ENCODE results near the gene TMEM101. TPM values are rescaled to one million over a fixed set of nuclear protein-coding genes. Genes with fewer than 3 reads are reported as not detected.

TMEM101 gene
- polyA plus RNA-seq, 1 of the 3 experiments (the other 2 are of a cell fraction), result 62.9 TPM

GRCh38 chr17:43992641-43993040 is 22.1 kb downstream of the TMEM101 start:
- ChIA-PET POLR2A (no interaction called here), CTCF (interaction anchor here (1.0 to 31.1 kb wide), 4 partner anchors 31 to 146 kb away, joined by 3 to 638 read pairs (median 4); partner anchors contain the start of gene PPY)
- no peak overlapping the region for H3K4me3 ChIP-seq (ENCODE audit: low read depth in 2 of 2, low read length in 1 of 2)
- no peak for DNase-seq
- no peak overlapping the region for H3K27ac ChIP-seq (ENCODE audit: low read depth in 2 of 2, low read length in 1 of 2)
- H2AFZ ChIP-seq (ENCODE audit: low read depth), result no peak overlapping the region
- H3F3A ChIP-seq (replicated peaks; ENCODE audit: insufficient read depth), result no peaks in the 10 kb centered on the region
- H3K79me2 ChIP-seq (ENCODE audit: insufficient read depth), result no peaks in the 10 kb centered on the region
- no peaks in the 10 kb centered on the region for H3K9me2 ChIP-seq
- no peak overlapping the region for H3K9ac ChIP-seq
- H3K9me3 ChIP-seq, result no peaks in the 10 kb centered on the region
- no peaks in the 10 kb centered on the region for H3K36me3 ChIP-seq (replicated peaks in 1 of 2; ENCODE audit: control insufficient read depth in 1 of 2, insufficient read depth in 2 of 2, low read length in 1 of 2)
- peaks cover 0 to 3% of the 10 kb centered on the region in 2 experiments; a peak in 1 of 4 replicates for H3K4me1 ChIP-seq (ENCODE audit: control insufficient read depth in 1 of 2, insufficient read depth in 2 of 2, low read depth in 1 of 2, low read length in 1 of 2)
- no peaks in the 10 kb centered on the region for H4K20me1 ChIP-seq (ENCODE audit: insufficient read depth)
- no peaks in the 10 kb centered on the region for H3K27me3 ChIP-seq (ENCODE audit: insufficient read depth)
- 95% methylated on average over 14 of the region's 14 CpGs for WGBS (ENCODE audit: low lambda C conversion rate)
- H3K4me2 ChIP-seq, result no peak overlapping the region
- no peak for TF ChIP-seq NRF1 (IDR thresholded peaks at IDR 0.05; ENCODE audit: low read depth, low read length)
- TF ChIP-seq, protein P1, sequence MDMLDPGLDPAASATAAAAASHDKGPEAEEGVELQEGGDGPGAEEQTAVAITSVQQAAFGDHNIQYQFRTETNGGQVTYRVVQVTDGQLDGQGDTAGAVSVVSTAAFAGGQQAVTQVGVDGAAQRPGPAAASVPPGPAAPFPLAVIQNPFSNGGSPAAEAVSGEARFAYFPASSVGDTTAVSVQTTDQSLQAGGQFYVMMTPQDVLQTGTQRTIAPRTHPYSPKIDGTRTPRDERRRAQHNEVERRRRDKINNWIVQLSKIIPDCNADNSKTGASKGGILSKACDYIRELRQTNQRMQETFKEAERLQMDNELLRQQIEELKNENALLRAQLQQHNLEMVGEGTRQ (IDR thresholded peaks at IDR 0.05; ENCODE audit: borderline replicate concordance, low read depth, low read length), result no peak
- TF ChIP-seq FOXM1 (IDR thresholded peaks at IDR 0.05; ENCODE audit: low read depth), result no peak

DNA sequence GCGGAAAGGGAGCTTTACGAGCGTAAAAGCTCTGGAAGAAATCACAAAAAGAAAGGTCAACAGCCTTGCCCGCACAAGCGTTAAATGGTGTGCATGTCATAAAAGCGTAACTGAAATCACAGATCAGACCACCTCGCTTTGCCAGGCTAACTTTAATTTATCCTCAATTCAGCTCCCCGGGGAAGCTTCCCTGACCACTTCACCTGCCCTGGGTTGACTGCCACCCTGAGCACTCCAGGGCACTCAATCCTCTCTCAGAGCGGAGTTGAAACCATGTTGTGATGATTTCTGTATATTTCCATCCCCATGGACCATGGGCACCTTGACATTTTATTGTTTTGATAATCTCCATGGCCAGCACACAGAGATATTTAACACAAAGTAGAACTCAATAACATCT is 26.5 kb downstream of the TMEM101 start:
- DNase-seq, result no peak
- Histone ChIP-seq H3K9ac (no peak overlapping the region), H3K27ac (ENCODE audit: low read depth in 2 of 2, low read length in 1 of 2) (no peak overlapping the region), H3K4me1 (ENCODE audit: control insufficient read depth in 1 of 2, insufficient read depth in 2 of 2, low read depth in 1 of 2, low read length in 1 of 2) (peaks cover 0 to 13% of the 10 kb centered on the region in 2 experiments; a peak in 1 of 4 replicates), H4K20me1 (ENCODE audit: insufficient read depth) (no peaks in the 10 kb centered on the region), H3K4me2 (no peak overlapping the region), H3K27me3 (ENCODE audit: insufficient read depth) (no peaks in the 10 kb centered on the region), H2AFZ (ENCODE audit: low read depth) (no peak overlapping the region), H3K36me3 (replicated peaks in 1 of 2; ENCODE audit: control insufficient read depth in 1 of 2, insufficient read depth in 2 of 2, low read length in 1 of 2) (no peaks in the 10 kb centered on the region), H3K9me3 (no peaks in the 10 kb centered on the region), H3K4me3 (ENCODE audit: low read depth in 2 of 2, low read length in 1 of 2) (no peak overlapping the region), H3K9me2 (no peaks in the 10 kb centered on the region), H3F3A (replicated peaks; ENCODE audit: insufficient read depth) (no peaks in the 10 kb centered on the region), H3K79me2 (ENCODE audit: insufficient read depth) (no peaks in the 10 kb centered on the region)
- ChIA-PET CTCF (interaction anchor here (1.3 to 31.1 kb wide), 2 partner anchors 14 to 45 kb away, joined by 5 to 638 read pairs; partner anchors contain the start of gene PPY), POLR2A (no interaction called here)
- WGBS (ENCODE audit: low lambda C conversion rate), result 91% methylated on average over 9 of the region's 9 CpGs
- TF ChIP-seq JUND (IDR thresholded peaks at IDR 0.05), result no peak
- no peak for TF ChIP-seq EZH2phosphoT487 (IDR thresholded peaks at IDR 0.05; ENCODE audit: borderline replicate concordance, low read depth)
- no peak for TF ChIP-seq RAD21 (IDR thresholded peaks at IDR 0.05; ENCODE audit: low read length)
- TF ChIP-seq, protein P2, sequence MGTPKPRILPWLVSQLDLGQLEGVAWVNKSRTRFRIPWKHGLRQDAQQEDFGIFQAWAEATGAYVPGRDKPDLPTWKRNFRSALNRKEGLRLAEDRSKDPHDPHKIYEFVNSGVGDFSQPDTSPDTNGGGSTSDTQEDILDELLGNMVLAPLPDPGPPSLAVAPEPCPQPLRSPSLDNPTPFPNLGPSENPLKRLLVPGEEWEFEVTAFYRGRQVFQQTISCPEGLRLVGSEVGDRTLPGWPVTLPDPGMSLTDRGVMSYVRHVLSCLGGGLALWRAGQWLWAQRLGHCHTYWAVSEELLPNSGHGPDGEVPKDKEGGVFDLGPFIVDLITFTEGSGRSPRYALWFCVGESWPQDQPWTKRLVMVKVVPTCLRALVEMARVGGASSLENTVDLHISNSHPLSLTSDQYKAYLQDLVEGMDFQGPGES (IDR thresholded peaks at IDR 0.05; ENCODE audit: low read depth, low read length), result no peak
- no peak for TF ChIP-seq TAF1 (IDR thresholded peaks at IDR 0.05; ENCODE audit: borderline replicate concordance, low read depth, low read length)
- TF ChIP-seq MAX (IDR thresholded peaks at IDR 0.05; ENCODE audit: low read depth), result no peak
- no peak for TF ChIP-seq CHD2 (IDR thresholded peaks at IDR 0.05; ENCODE audit: low read length, partially characterized antibody)
- TF ChIP-seq, protein P3, sequence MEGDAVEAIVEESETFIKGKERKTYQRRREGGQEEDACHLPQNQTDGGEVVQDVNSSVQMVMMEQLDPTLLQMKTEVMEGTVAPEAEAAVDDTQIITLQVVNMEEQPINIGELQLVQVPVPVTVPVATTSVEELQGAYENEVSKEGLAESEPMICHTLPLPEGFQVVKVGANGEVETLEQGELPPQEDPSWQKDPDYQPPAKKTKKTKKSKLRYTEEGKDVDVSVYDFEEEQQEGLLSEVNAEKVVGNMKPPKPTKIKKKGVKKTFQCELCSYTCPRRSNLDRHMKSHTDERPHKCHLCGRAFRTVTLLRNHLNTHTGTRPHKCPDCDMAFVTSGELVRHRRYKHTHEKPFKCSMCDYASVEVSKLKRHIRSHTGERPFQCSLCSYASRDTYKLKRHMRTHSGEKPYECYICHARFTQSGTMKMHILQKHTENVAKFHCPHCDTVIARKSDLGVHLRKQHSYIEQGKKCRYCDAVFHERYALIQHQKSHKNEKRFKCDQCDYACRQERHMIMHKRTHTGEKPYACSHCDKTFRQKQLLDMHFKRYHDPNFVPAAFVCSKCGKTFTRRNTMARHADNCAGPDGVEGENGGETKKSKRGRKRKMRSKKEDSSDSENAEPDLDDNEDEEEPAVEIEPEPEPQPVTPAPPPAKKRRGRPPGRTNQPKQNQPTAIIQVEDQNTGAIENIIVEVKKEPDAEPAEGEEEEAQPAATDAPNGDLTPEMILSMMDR (IDR thresholded peaks at IDR 0.05), result no peak
- TF ChIP-seq GATA2 (CRISPR knock-in tag; IDR thresholded peaks at IDR 0.05), result no peak
- TF ChIP-seq EP300 (IDR thresholded peaks at IDR 0.05; ENCODE audit: borderline replicate concordance in 1 of 2, low read depth in 1 of 2, low read length in 1 of 2), result no peak
- no peak for TF ChIP-seq FOSL2 (IDR thresholded peaks at IDR 0.05; ENCODE audit: borderline replicate concordance, low read depth)
- TF ChIP-seq, protein P4, sequence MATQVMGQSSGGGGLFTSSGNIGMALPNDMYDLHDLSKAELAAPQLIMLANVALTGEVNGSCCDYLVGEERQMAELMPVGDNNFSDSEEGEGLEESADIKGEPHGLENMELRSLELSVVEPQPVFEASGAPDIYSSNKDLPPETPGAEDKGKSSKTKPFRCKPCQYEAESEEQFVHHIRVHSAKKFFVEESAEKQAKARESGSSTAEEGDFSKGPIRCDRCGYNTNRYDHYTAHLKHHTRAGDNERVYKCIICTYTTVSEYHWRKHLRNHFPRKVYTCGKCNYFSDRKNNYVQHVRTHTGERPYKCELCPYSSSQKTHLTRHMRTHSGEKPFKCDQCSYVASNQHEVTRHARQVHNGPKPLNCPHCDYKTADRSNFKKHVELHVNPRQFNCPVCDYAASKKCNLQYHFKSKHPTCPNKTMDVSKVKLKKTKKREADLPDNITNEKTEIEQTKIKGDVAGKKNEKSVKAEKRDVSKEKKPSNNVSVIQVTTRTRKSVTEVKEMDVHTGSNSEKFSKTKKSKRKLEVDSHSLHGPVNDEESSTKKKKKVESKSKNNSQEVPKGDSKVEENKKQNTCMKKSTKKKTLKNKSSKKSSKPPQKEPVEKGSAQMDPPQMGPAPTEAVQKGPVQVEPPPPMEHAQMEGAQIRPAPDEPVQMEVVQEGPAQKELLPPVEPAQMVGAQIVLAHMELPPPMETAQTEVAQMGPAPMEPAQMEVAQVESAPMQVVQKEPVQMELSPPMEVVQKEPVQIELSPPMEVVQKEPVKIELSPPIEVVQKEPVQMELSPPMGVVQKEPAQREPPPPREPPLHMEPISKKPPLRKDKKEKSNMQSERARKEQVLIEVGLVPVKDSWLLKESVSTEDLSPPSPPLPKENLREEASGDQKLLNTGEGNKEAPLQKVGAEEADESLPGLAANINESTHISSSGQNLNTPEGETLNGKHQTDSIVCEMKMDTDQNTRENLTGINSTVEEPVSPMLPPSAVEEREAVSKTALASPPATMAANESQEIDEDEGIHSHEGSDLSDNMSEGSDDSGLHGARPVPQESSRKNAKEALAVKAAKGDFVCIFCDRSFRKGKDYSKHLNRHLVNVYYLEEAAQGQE (IDR thresholded peaks at IDR 0.05; ENCODE audit: low read depth, low read length), result no peak
- no peak for TF ChIP-seq NRF1 (IDR thresholded peaks at IDR 0.05; ENCODE audit: low read depth, low read length)
- no peak for TF ChIP-seq SIN3A (IDR thresholded peaks at IDR 0.05; ENCODE audit: borderline replicate concordance, low read depth, low read length)
- no peak for TF ChIP-seq MEF2A (IDR thresholded peaks at IDR 0.05; ENCODE audit: borderline replicate concordance, low read depth)

All from SK-N-SH (cell line).